IPS-15b (cell line): ENCODE measurements around the gene NUDT19.
"Not testable (repeated sequence)": the region's sequence is repeated elsewhere in the genome, so short reads cannot be mapped to it uniquely, and the experiment has no call there.

Experiments used
- H3K27me3 ChIP-seq: one replicate; pipeline ENCODE4 v1.6.1; 2013; ENCODE audit warnings: low read length; ENCODE audit not compliant: control insufficient read depth, insufficient read depth
- H3K36me3 ChIP-seq: one replicate; pipeline ENCODE4 v1.6.1; 2013; ENCODE audit warnings: low read length; ENCODE audit not compliant: control insufficient read depth, insufficient read depth
- H3K4me1 ChIP-seq: one replicate; pipeline ENCODE4 v1.6.1; 2013; ENCODE audit warnings: mild to moderate bottlenecking, low read length; ENCODE audit not compliant: control insufficient read depth, insufficient read depth
- H3K4me3 ChIP-seq: one replicate; pipeline ENCODE4 v1.5.1; 2013; ENCODE audit warnings: low read depth, low read length
- H3K9ac ChIP-seq: one replicate; pipeline ENCODE4 v1.6.1; 2013; ENCODE audit warnings: low read depth, mild to moderate bottlenecking, low read length
- H3K9me3 ChIP-seq: one replicate; pipeline ENCODE4 v1.6.1; 2013; ENCODE audit warnings: mild to moderate bottlenecking, low read length; ENCODE audit not compliant: control insufficient read depth, insufficient read depth

NUDT19 gene

GRCh38 chr19:32694316-32694715 lies 2.7 kb downstream of the NUDT19 start:
- peaks cover 12% of the 10 kb centered on the region for H3K27me3 ChIP-seq
- H3K36me3 ChIP-seq, H3K4me3 ChIP-seq, H3K9ac ChIP-seq, H3K4me1 ChIP-seq, H3K9me3 ChIP-seq: not testable (repeated sequence)

- not testable (repeated sequence) for H3K9me3 ChIP-seq, H3K4me3 ChIP-seq, H3K9ac ChIP-seq, H3K36me3 ChIP-seq, H3K4me1 ChIP-seq
- peaks cover 12% of the 10 kb centered on the region for H3K27me3 ChIP-seq
These were observed 3.2 kb downstream of the NUDT19 start for GRCh38 chr19:32694851-32695250.

- peaks cover 12% of the 10 kb centered on the region for H3K27me3 ChIP-seq
- not testable (repeated sequence) for H3K36me3 ChIP-seq, H3K4me3 ChIP-seq, H3K9me3 ChIP-seq, H3K4me1 ChIP-seq, H3K9ac ChIP-seq
These were observed 3.9 kb downstream of the NUDT19 start for GRCh38 chr19:32695506-32695905.

GRCh38 chr19:32696771-32697170 lies 5.2 kb downstream of the NUDT19 start:
- H3K9ac ChIP-seq, H3K4me1 ChIP-seq, H3K27me3 ChIP-seq, H3K9me3 ChIP-seq, H3K4me3 ChIP-seq, H3K36me3 ChIP-seq: not testable (repeated sequence)

- not testable (repeated sequence) for H3K4me1 ChIP-seq, H3K4me3 ChIP-seq, H3K36me3 ChIP-seq, H3K9me3 ChIP-seq, H3K9ac ChIP-seq, H3K27me3 ChIP-seq
These were observed 8.5 kb downstream of the NUDT19 start for GRCh38 chr19:32700129-32700528.

- no peaks in the 10 kb centered on the region for H3K36me3 ChIP-seq
- H3K9ac ChIP-seq: no peak overlapping the region
- H3K27me3 ChIP-seq: no peaks in the 10 kb centered on the region
- H3K4me1 ChIP-seq: peaks cover 4% of the 10 kb centered on the region
- peaks cover 4% of the 10 kb centered on the region for H3K9me3 ChIP-seq
- H3K4me3 ChIP-seq: no peak overlapping the region
These were observed 10.4 kb downstream of the NUDT19 start for GRCh38 chr19:32702010-32702409.

GRCh38 chr19:32704006-32704405 lies 12.4 kb downstream of the NUDT19 start:
- not testable (repeated sequence) for H3K4me1 ChIP-seq, H3K27me3 ChIP-seq, H3K9me3 ChIP-seq, H3K4me3 ChIP-seq, H3K9ac ChIP-seq, H3K36me3 ChIP-seq

- Histone ChIP-seq H3K4me1 (no peaks in the 10 kb centered on the region), H3K36me3 (no peaks in the 10 kb centered on the region), H3K27me3 (no peaks in the 10 kb centered on the region), H3K9ac (no peak overlapping the region), H3K4me3 (no peak overlapping the region), H3K9me3 (peaks cover 4% of the 10 kb centered on the region)
These were observed 16.8 kb downstream of the NUDT19 start for GRCh38 chr19:32708457-32708856.

GRCh38 chr19:32709032-32709431 lies 17.4 kb downstream of the NUDT19 start:
- Histone ChIP-seq H3K36me3 (no peaks in the 10 kb centered on the region), H3K4me3 (no peak overlapping the region), H3K9ac (no peak overlapping the region), H3K9me3 (peaks cover under 1% of the 10 kb centered on the region), H3K4me1 (no peaks in the 10 kb centered on the region), H3K27me3 (no peaks in the 10 kb centered on the region)

GRCh38 chr19:32711747-32712146 lies 20.1 kb downstream of the NUDT19 start:
- Histone ChIP-seq H3K4me1 (no peaks in the 10 kb centered on the region), H3K4me3 (no peak overlapping the region), H3K9ac (no peak overlapping the region), H3K36me3 (no peaks in the 10 kb centered on the region), H3K27me3 (no peaks in the 10 kb centered on the region), H3K9me3 (no peaks in the 10 kb centered on the region)

GRCh38 chr19:32716203-32716602 lies 24.6 kb downstream of the NUDT19 start:
- H3K4me1 ChIP-seq, H3K27me3 ChIP-seq, H3K9ac ChIP-seq, H3K9me3 ChIP-seq, H3K36me3 ChIP-seq, H3K4me3 ChIP-seq: not testable (repeated sequence)

- Histone ChIP-seq H3K4me3 (no peak overlapping the region), H3K27me3 (no peaks in the 10 kb centered on the region), H3K36me3 (no peaks in the 10 kb centered on the region), H3K9ac (no peak overlapping the region), H3K4me1 (no peaks in the 10 kb centered on the region), H3K9me3 (no peaks in the 10 kb centered on the region)
These were observed 25.9 kb downstream of the NUDT19 start for GRCh38 chr19:32717496-32717895.

- no peak overlapping the region for H3K9ac ChIP-seq
- H3K9me3 ChIP-seq: no peaks in the 10 kb centered on the region
- no peaks in the 10 kb centered on the region for H3K4me1 ChIP-seq
- no peak overlapping the region for H3K4me3 ChIP-seq
- H3K27me3 ChIP-seq: no peaks in the 10 kb centered on the region
- no peaks in the 10 kb centered on the region for H3K36me3 ChIP-seq
These were observed 26.7 kb downstream of the NUDT19 start for GRCh38 chr19:32718286-32718685.
